Measurements from ENCODE around the gene OR5D16. TPM values are rescaled to one million over a fixed set of nuclear protein-coding genes. Genes with fewer than 3 reads are reported as not detected.

Gene OR5D16
- not detected for total RNA-seq

DNA sequence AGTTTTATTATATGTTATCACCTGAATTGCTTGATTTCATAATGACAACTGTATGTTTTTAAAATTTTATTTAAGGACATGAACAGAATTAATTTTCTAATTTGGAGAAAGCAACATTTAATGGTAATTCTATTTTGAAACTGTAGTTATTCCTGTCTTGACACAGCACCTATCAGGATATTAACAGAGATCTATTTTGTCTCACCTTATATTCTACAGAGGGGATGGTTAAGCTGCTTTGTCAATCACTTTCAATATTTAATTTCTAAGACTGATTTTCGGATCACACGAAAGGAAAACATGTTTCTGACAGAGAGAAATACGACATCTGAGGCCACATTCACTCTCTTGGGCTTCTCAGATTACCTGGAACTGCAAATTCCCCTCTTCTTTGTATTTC, at the start of gene OR5D16:
TSS of gene OR5D16 (plus strand) at position 301 of the 400 bp plus-strand sequence. CDS start at position 301, 0 bp downstream.

DNA sequence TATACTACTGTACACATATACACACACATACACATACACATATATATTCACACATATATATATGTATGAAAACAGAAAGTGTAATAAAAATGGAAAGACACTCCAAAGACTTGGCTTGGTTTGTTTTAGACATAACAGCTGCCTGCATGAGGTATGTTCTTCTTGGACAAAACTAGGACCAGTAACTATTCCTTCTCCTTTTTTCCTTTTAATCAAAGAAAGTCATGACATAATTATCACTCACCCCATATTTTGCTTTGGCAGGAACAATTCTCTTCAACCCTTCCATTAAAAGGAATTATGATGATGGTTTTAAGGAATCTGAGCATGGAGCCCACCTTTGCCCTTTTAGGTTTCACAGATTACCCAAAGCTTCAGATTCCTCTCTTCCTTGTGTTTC, 43.3 kb upstream of the OR5D16 start, which contains the start of gene OR5D14:
TSS of gene OR5D14 (plus strand) at position 301 of the 400 bp plus-strand sequence. CDS start at position 301, 0 bp downstream.

GRCh38 chr11:55811067-55811466, 27.5 kb upstream of the OR5D16 start, which contains the start of gene OR5L1:
TSS of gene OR5L1 (plus strand) at chr11:55811367. CDS start at chr11:55811467, 100 bp downstream.

GRCh38 chr11:55819330-55819729, 19.2 kb upstream of the OR5D16 start, which contains the start of gene OR5D18:
TSS of gene OR5D18 (plus strand) at chr11:55819630. CDS start at chr11:55819630, 0 bp downstream.

DNA sequence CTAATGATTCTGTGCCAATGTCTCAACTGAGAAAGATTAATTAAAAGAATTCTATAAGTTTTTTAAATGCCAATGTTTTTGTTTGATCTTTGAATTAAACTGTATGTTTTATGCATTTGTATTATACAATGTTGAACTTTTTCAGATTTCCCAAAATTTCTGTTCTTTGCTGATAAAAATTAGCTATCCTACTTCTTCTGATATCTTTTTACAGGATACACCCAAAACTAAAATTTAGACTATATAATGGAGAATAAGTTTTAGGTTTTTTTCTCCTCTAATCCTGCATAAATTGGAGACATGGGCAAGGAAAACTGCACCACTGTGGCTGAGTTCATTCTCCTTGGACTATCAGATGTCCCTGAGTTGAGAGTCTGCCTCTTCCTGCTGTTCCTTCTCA, 11.6 kb upstream of the OR5D16 start, which contains the start of gene OR5L2:
TSS of gene OR5L2 (plus strand) at position 301 of the 400 bp plus-strand sequence. CDS start at position 301, 0 bp downstream.

GRCh38 chr11:55882997-55883396, 44.4 kb downstream of the OR5D16 start, which contains the start of gene TRIM51:
TSS of gene TRIM51 (plus strand) at chr11:55883297. CDS start at chr11:55885429, 2,132 bp downstream.

Small RNAs within 50 kb of the gene (small RNA-seq; reads per million reads assigned to genes)
- gene AC036111.3 = 0 reads per million in 2 donors

Other genes with a start within 250 kb of the OR5D16 start
- not detected for gene OR4C11, start 231.1 kb upstream of the OR5D16 start, total RNA-seq
- gene OR4P4, start 203.6 kb upstream of the OR5D16 start, total RNA-seq = not detected
- not detected for gene OR4S2, start 190.4 kb upstream of the OR5D16 start, total RNA-seq
- gene OR4C6, start 176.6 kb upstream of the OR5D16 start, total RNA-seq = not detected
- gene OR5D13, start 65.3 kb upstream of the OR5D16 start, total RNA-seq = not detected
- not detected for gene OR5D14, start 43.2 kb upstream of the OR5D16 start, total RNA-seq
- gene OR5L1, start 27.4 kb upstream of the OR5D16 start, total RNA-seq = not detected
- not detected for gene OR5D18, start 19.1 kb upstream of the OR5D16 start, total RNA-seq
- not detected for gene OR5L2, start 11.5 kb upstream of the OR5D16 start, total RNA-seq
- gene TRIM51, start 44.5 kb downstream of the OR5D16 start, total RNA-seq = 1 to 10 TPM; 1.3 to 2.8 TPM
- gene OR5W2, start 75.8 kb downstream of the OR5D16 start, total RNA-seq = not detected
- not detected for gene OR5I1, start 97.6 kb downstream of the OR5D16 start, total RNA-seq
- gene OR10AG1, start 131.2 kb downstream of the OR5D16 start, total RNA-seq = not detected
- gene OR5F1, start 155.9 kb downstream of the OR5D16 start, total RNA-seq = not detected
- not detected for gene OR5AS1, start 188.9 kb downstream of the OR5D16 start, total RNA-seq

All from melanocyte of skin (primary cell).